Smooth muscle cell (in vitro differentiated cells): ENCODE results near the gene GLIPR1L2. TPM values are rescaled to one million over a fixed set of nuclear protein-coding genes. Genes with fewer than 3 reads are reported as not detected.
A peak's percentile ranks its signal among the peaks of the same experiment; 100 is the strongest.

Source experiments
- DNase-seq: peaks from one replicate; lab custom pipeline; 2025; ENCODE audit not compliant: unreplicated experiment; lab: John Stamatoyannopoulos, UW
- H2AFZ ChIP-seq: fragments of 200-600 bp; sonication (generic); 2 replicates; pipeline ENCODE4 v1.6.0; 2016; ENCODE audit warnings: antibody characterized with exemption, low read depth, mild to moderate bottlenecking
- H3F3A ChIP-seq: fragments of 200-600 bp; sonication (generic); 2 replicates; pipeline ENCODE4 v1.6.0; 2017; ENCODE audit warnings: antibody characterized with exemption, low read depth
- H3K27ac ChIP-seq: fragments of 200-600 bp; sonication (generic); 2 replicates; pipeline ENCODE4 v1.5.1; 2016; ENCODE audit warnings: low read depth, mild to moderate bottlenecking
- H3K27me3 ChIP-seq: fragments of 200-600 bp; sonication (generic); 2 replicates; pipeline ENCODE4 v1.6.1; 2016; ENCODE audit warnings: low read depth, mild to moderate bottlenecking
- H3K36me3 ChIP-seq: fragments of 200-600 bp; sonication (generic); 2 replicates; pipeline ENCODE4 v1.5.1; 2016; ENCODE audit warnings: low read depth
- H3K4me1 ChIP-seq: fragments of 200-600 bp; sonication (generic); 2 replicates; pipeline ENCODE4 v1.5.1; 2016; ENCODE audit warnings: low read depth
- H3K4me2 ChIP-seq: fragments of 200-600 bp; sonication (generic); 2 replicates; pipeline ENCODE4 v1.6.0; 2016; ENCODE audit warnings: mild to moderate bottlenecking
- H3K4me3 ChIP-seq: fragments of 200-600 bp; sonication (generic); 2 replicates; pipeline ENCODE4 v1.5.1; 2016; ENCODE audit warnings: mild to moderate bottlenecking
- H3K79me2 ChIP-seq: fragments of 200-600 bp; sonication (generic); 2 replicates; pipeline ENCODE4 v1.6.0; 2016; ENCODE audit warnings: low read depth, mild to moderate bottlenecking
- H3K9ac ChIP-seq: fragments of 200-600 bp; sonication (generic); 2 replicates; pipeline ENCODE4 v1.6.0; 2016; ENCODE audit warnings: low read depth
- H3K9me3 ChIP-seq: fragments of 200-600 bp; sonication (generic); replicated peaks from 2 replicates; pipeline ENCODE4 v1.5.1; 2016; ENCODE audit warnings: low read depth
- H4K20me1 ChIP-seq: fragments of 200-600 bp; sonication (generic); 2 replicates; pipeline ENCODE4 v1.6.0; 2016; ENCODE audit warnings: low read depth
- WGBS: methylation state at CpG from one replicate; pipeline ENCODE4 v1.1.7; 2016; ENCODE audit warnings: low lambda C conversion rate; 5-methylcytosine and 5-hydroxymethylcytosine counted together
- polyA plus RNA-seq: library from polyadenylated mRNA; unstranded; fragments of >200 nt; fragmentation: Nextera tagmentation; extraction: Ambion mirVana; gene quantifications from 2 replicates; pipeline ENCODE4 v1.2.1, GENCODE V29; 2016
- total RNA-seq: library from RNA; depleted of rRNA; stranded (reverse); fragments of >200 nt; gene quantifications from 2 replicates; pipeline ENCODE4 v1.2.3, GENCODE V29; 2014
- TF ChIP-seq, protein P1 (sequence below): fragments of 200-600 bp; sonication (generic); IDR thresholded peaks from 2 replicates; pipeline ENCODE4 v1.5.1; 2017; ENCODE audit warnings: borderline replicate concordance, mild to moderate bottlenecking, antibody characterized with exemption; ENCODE audit not compliant: insufficient read depth, poor library complexity, severe bottlenecking

GLIPR1L2 gene
- total and polyA plus RNA-seq, 2 experiments from 2014 or later: 2.5 TPM; not detected in 1

DNA sequence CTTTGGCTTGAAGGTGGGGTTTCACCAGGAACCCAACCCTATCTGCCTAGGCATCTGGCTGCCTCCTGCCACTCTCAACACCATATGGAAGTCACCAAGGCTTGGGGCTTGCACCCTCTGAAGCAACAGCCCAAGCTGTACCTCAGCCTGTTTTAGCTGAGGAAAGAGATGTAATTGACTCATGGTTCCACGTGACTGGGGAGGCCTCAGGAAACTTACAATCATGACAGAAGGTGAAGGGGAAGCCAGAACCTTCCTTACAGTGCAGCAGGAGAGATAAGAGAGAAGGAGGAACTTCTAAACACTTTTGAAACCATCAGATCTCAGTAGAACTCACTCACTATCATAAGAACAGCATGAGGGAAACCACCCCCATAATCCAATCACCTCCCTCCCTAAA lies 29.5 kb upstream of the GLIPR1L2 start:
- Histone ChIP-seq H3K27ac (no peak overlapping the region), H4K20me1 (no peaks in the 10 kb centered on the region), H3F3A (no peaks in the 10 kb centered on the region), H3K27me3 (no peaks in the 10 kb centered on the region), H3K79me2 (no peaks in the 10 kb centered on the region), H2AFZ (no peak overlapping the region), H3K36me3 (no peaks in the 10 kb centered on the region), H3K4me3 (no peak overlapping the region), H3K4me2 (no peak overlapping the region), H3K9me3 (no peaks in the 10 kb centered on the region), H3K4me1 (no peaks in the 10 kb centered on the region), H3K9ac (no peak overlapping the region)
- 84% methylated on average over 1 of the region's 1 CpG for WGBS
- no peak for DNase-seq
- TF ChIP-seq, protein P1, sequence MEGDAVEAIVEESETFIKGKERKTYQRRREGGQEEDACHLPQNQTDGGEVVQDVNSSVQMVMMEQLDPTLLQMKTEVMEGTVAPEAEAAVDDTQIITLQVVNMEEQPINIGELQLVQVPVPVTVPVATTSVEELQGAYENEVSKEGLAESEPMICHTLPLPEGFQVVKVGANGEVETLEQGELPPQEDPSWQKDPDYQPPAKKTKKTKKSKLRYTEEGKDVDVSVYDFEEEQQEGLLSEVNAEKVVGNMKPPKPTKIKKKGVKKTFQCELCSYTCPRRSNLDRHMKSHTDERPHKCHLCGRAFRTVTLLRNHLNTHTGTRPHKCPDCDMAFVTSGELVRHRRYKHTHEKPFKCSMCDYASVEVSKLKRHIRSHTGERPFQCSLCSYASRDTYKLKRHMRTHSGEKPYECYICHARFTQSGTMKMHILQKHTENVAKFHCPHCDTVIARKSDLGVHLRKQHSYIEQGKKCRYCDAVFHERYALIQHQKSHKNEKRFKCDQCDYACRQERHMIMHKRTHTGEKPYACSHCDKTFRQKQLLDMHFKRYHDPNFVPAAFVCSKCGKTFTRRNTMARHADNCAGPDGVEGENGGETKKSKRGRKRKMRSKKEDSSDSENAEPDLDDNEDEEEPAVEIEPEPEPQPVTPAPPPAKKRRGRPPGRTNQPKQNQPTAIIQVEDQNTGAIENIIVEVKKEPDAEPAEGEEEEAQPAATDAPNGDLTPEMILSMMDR: no peak

DNA sequence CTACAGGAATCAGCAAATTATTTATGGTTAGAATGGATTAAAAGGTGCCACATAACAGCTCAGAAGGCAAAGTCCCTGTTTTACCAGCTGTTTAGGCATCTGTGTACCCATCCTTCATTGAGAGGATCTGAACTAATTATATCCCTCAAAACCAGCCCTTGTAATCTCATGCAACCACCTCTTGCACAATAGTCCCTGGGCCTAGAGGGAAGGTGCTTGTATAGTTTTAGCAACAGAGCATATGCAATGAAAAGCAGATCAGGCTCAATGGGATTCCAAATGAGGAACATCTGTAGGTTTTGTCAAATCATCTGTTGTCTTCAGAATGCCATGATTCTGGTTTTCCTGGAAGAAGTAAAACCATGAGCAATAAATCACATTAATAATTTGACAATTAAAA lies 26.0 kb upstream of the GLIPR1L2 start:
- H3K4me3 ChIP-seq: no peak overlapping the region
- DNase-seq: no peak
- no peak overlapping the region for H2AFZ ChIP-seq
- TF ChIP-seq, protein P1: no peak
- no peak overlapping the region for H3K27ac ChIP-seq
- H3K9ac ChIP-seq: no peak overlapping the region
- no peaks in the 10 kb centered on the region for H3K9me3 ChIP-seq
- H4K20me1 ChIP-seq: no peaks in the 10 kb centered on the region
- H3K4me1 ChIP-seq: no peaks in the 10 kb centered on the region
- H3K36me3 ChIP-seq: no peaks in the 10 kb centered on the region
- no peaks in the 10 kb centered on the region for H3K79me2 ChIP-seq
- H3F3A ChIP-seq: no peaks in the 10 kb centered on the region
- no peak overlapping the region for H3K4me2 ChIP-seq
- H3K27me3 ChIP-seq: no peaks in the 10 kb centered on the region

DNA sequence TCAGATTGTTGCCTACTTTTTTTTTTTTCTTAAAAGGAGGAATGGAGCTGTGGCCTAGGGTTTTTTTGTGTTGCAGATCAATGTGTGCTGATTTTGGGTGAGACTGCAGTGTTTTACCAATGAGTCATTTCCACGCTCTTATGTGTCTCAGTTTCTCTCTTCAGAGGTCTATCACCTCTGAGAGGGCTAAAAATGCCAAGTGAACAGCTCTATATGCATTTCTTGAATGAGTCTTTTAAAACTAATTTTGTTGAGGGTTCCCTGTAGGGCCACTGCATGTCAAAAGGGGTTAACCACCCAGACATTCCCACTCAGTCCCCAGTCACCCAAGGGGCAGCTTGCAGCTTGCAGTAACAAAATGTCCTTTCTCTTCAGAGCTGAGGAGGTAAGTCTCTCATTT lies 24.3 kb upstream of the GLIPR1L2 start:
- Histone ChIP-seq H2AFZ (peak overlapping the region; percentile 27), H3K4me1 (no peaks in the 10 kb centered on the region), H3F3A (no peaks in the 10 kb centered on the region), H3K36me3 (no peaks in the 10 kb centered on the region), H3K79me2 (no peaks in the 10 kb centered on the region), H3K9me3 (no peaks in the 10 kb centered on the region), H4K20me1 (no peaks in the 10 kb centered on the region), H3K4me2 (no peak overlapping the region), H3K4me3 (no peak overlapping the region), H3K9ac (no peak overlapping the region), H3K27ac (no peak overlapping the region), H3K27me3 (no peaks in the 10 kb centered on the region)
- TF ChIP-seq, protein P1: no peak
- WGBS: 69% methylated on average over 1 of the region's 1 CpG
- no peak for DNase-seq

DNA sequence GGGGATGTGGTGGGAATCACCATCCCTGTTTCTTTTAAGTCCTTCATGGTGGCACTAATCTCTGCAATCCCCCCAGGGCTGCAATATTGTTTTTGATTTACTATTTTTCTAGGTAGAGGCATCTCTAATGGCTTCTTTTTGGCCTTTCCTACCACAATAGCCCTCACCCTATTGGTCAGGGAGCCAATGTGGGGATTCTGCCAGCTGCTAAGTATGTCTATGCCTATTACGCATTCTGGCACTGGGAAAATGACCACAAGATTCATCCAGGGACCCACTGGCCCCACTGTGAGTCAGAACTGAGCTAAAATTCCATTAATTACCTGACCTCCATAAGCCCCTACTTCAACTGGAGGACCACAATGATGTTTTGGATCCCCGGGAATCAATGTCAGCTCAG lies 15.9 kb upstream of the GLIPR1L2 start:
- Histone ChIP-seq H3K36me3 (no peaks in the 10 kb centered on the region), H3K27me3 (no peaks in the 10 kb centered on the region), H3K4me1 (no peaks in the 10 kb centered on the region), H3K27ac (no peak overlapping the region), H2AFZ (no peak overlapping the region), H4K20me1 (no peaks in the 10 kb centered on the region), H3K9ac (no peak overlapping the region), H3K4me3 (no peak overlapping the region), H3F3A (no peaks in the 10 kb centered on the region), H3K79me2 (no peaks in the 10 kb centered on the region), H3K4me2 (no peak overlapping the region), H3K9me3 (no peaks in the 10 kb centered on the region)
- WGBS: 96% methylated on average over 2 of the region's 2 CpGs
- no peak for DNase-seq
- TF ChIP-seq, protein P1: no peak
